ENCODE data around the gene PRR20B.

DNA sequence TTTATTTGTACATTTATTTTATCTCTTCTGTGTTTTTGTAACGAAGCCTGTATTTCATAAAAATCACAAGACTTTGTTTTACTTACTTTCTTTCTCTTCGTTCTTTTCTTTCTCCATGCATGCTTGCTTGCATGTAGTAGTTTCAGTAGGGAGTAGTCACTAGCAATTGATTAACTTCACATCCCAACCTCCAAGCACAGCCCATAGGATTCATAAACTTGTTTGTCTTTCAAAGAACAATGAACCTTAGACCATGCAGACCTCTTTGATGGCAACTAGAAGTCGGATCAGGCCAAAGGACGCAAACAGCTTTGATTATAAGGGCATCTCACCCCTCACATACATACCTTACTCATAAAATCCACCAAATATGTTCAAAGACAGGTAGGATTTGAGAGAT lies 9.7 kb upstream of the PRR20B start:
- no peak for TF ChIP-seq EZH2 (IDR thresholded peaks at IDR 0.05; ENCODE audit: low read depth, unreplicated experiment)
- no peak for TF ChIP-seq ZNF114 (CRISPR knock-in tag; IDR thresholded peaks at IDR 0.05)
- TF ChIP-seq, protein P1, sequence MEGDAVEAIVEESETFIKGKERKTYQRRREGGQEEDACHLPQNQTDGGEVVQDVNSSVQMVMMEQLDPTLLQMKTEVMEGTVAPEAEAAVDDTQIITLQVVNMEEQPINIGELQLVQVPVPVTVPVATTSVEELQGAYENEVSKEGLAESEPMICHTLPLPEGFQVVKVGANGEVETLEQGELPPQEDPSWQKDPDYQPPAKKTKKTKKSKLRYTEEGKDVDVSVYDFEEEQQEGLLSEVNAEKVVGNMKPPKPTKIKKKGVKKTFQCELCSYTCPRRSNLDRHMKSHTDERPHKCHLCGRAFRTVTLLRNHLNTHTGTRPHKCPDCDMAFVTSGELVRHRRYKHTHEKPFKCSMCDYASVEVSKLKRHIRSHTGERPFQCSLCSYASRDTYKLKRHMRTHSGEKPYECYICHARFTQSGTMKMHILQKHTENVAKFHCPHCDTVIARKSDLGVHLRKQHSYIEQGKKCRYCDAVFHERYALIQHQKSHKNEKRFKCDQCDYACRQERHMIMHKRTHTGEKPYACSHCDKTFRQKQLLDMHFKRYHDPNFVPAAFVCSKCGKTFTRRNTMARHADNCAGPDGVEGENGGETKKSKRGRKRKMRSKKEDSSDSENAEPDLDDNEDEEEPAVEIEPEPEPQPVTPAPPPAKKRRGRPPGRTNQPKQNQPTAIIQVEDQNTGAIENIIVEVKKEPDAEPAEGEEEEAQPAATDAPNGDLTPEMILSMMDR (conservative IDR thresholded peaks at IDR 0.05; ENCODE audit: low read depth in 2 of 2) = no peak
- no peak for TF ChIP-seq EZH2phosphoT487 (IDR thresholded peaks at IDR 0.05; ENCODE audit: unreplicated experiment)
- no peak for TF ChIP-seq POLR2AphosphoS5 (IDR thresholded peaks at IDR 0.05; ENCODE audit: low read depth)
- TF ChIP-seq, protein P2, sequence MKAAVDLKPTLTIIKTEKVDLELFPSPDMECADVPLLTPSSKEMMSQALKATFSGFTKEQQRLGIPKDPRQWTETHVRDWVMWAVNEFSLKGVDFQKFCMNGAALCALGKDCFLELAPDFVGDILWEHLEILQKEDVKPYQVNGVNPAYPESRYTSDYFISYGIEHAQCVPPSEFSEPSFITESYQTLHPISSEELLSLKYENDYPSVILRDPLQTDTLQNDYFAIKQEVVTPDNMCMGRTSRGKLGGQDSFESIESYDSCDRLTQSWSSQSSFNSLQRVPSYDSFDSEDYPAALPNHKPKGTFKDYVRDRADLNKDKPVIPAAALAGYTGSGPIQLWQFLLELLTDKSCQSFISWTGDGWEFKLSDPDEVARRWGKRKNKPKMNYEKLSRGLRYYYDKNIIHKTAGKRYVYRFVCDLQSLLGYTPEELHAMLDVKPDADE (IDR thresholded peaks at IDR 0.05) = no peak
- TF ChIP-seq, protein P3, sequence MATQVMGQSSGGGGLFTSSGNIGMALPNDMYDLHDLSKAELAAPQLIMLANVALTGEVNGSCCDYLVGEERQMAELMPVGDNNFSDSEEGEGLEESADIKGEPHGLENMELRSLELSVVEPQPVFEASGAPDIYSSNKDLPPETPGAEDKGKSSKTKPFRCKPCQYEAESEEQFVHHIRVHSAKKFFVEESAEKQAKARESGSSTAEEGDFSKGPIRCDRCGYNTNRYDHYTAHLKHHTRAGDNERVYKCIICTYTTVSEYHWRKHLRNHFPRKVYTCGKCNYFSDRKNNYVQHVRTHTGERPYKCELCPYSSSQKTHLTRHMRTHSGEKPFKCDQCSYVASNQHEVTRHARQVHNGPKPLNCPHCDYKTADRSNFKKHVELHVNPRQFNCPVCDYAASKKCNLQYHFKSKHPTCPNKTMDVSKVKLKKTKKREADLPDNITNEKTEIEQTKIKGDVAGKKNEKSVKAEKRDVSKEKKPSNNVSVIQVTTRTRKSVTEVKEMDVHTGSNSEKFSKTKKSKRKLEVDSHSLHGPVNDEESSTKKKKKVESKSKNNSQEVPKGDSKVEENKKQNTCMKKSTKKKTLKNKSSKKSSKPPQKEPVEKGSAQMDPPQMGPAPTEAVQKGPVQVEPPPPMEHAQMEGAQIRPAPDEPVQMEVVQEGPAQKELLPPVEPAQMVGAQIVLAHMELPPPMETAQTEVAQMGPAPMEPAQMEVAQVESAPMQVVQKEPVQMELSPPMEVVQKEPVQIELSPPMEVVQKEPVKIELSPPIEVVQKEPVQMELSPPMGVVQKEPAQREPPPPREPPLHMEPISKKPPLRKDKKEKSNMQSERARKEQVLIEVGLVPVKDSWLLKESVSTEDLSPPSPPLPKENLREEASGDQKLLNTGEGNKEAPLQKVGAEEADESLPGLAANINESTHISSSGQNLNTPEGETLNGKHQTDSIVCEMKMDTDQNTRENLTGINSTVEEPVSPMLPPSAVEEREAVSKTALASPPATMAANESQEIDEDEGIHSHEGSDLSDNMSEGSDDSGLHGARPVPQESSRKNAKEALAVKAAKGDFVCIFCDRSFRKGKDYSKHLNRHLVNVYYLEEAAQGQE (IDR thresholded peaks at IDR 0.05; ENCODE audit: unreplicated experiment) = no peak
- TF ChIP-seq CREB1 (CRISPR knock-in tag; IDR thresholded peaks at IDR 0.05; ENCODE audit: low read depth) = no peak
- TF ChIP-seq JUNB (IDR thresholded peaks at IDR 0.05; ENCODE audit: unreplicated experiment) = no peak
- TF ChIP-seq NANOG (IDR thresholded peaks at IDR 0.05; ENCODE audit: borderline replicate concordance) = no peak
- no peak for TF ChIP-seq STAT1 (IDR thresholded peaks at IDR 0.05; ENCODE audit: unreplicated experiment)
- no peak for TF ChIP-seq ZNF331 (CRISPR knock-in tag; IDR thresholded peaks at IDR 0.05; ENCODE audit: low read depth)
- TF ChIP-seq, protein P4, sequence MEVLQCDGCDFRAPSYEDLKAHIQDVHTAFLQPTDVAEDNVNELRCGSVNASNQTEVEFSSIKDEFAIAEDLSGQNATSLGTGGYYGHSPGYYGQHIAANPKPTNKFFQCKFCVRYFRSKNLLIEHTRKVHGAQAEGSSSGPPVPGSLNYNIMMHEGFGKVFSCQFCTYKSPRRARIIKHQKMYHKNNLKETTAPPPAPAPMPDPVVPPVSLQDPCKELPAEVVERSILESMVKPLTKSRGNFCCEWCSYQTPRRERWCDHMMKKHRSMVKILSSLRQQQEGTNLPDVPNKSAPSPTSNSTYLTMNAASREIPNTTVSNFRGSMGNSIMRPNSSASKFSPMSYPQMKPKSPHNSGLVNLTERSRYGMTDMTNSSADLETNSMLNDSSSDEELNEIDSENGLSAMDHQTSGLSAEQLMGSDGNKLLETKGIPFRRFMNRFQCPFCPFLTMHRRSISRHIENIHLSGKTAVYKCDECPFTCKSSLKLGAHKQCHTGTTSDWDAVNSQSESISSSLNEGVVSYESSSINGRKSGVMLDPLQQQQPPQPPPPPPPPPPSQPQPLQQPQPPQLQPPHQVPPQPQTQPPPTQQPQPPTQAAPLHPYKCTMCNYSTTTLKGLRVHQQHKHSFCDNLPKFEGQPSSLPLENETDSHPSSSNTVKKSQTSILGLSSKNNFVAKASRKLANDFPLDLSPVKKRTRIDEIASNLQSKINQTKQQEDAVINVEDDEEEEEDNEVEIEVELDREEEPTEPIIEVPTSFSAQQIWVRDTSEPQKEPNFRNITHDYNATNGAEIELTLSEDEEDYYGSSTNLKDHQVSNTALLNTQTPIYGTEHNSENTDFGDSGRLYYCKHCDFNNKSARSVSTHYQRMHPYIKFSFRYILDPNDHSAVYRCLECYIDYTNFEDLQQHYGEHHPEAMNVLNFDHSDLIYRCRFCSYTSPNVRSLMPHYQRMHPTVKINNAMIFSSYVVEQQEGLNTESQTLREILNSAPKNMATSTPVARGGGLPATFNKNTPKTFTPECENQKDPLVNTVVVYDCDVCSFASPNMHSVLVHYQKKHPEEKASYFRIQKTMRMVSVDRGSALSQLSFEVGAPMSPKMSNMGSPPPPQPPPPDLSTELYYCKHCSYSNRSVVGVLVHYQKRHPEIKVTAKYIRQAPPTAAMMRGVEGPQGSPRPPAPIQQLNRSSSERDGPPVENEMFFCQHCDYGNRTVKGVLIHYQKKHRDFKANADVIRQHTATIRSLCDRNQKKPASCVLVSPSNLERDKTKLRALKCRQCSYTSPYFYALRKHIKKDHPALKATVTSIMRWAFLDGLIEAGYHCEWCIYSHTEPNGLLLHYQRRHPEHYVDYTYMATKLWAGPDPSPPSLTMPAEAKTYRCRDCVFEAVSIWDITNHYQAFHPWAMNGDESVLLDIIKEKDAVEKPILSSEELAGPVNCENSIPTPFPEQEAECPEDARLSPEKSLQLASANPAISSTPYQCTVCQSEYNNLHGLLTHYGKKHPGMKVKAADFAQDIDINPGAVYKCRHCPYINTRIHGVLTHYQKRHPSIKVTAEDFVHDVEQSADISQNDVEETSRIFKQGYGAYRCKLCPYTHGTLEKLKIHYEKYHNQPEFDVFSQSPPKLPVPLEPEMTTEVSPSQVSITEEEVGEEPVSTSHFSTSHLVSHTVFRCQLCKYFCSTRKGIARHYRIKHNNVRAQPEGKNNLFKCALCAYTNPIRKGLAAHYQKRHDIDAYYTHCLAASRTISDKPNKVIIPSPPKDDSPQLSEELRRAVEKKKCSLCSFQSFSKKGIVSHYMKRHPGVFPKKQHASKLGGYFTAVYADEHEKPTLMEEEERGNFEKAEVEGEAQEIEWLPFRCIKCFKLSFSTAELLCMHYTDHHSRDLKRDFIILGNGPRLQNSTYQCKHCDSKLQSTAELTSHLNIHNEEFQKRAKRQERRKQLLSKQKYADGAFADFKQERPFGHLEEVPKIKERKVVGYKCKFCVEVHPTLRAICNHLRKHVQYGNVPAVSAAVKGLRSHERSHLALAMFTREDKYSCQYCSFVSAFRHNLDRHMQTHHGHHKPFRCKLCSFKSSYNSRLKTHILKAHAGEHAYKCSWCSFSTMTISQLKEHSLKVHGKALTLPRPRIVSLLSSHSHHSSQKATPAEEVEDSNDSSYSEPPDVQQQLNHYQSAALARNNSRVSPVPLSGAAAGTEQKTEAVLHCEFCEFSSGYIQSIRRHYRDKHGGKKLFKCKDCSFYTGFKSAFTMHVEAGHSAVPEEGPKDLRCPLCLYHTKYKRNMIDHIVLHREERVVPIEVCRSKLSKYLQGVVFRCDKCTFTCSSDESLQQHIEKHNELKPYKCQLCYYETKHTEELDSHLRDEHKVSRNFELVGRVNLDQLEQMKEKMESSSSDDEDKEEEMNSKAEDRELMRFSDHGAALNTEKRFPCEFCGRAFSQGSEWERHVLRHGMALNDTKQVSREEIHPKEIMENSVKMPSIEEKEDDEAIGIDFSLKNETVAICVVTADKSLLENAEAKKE (CRISPR knock-in tag; IDR thresholded peaks at IDR 0.05) = no peak
